Esophagus squamous epithelium (tissue), 4 donors: ENCODE measurements around the gene KRTDAP.

Experiments
- POLR2A ChIP-seq, 4 donors: fragments of 450-650 bp; IDR thresholded peaks; one replicate each; pipeline ENCODE4 v1.6.1; 2017; ENCODE audit warnings: antibody characterized with exemption in 4 of 4, mild to moderate bottlenecking in 4 of 4, moderate library complexity in 3 of 4
- TF ChIP-seq, protein P1 (sequence below), 6 experiments: fragments of 450-650 bp in 4 of 6; fragments of 200-600 bp in 2 of 6; sonication (generic) in 2 of 6; IDR thresholded peaks; one replicate each; pipeline ENCODE4 v1.5.1; 2016 to 2019; ENCODE audit warnings: antibody characterized with exemption in 6 of 6, mild to moderate bottlenecking in 4 of 6, moderate library complexity in 4 of 6

GRCh38 chr19:35498220-35498619, 8.0 kb upstream of the KRTDAP start:
- TF ChIP-seq, protein P1, sequence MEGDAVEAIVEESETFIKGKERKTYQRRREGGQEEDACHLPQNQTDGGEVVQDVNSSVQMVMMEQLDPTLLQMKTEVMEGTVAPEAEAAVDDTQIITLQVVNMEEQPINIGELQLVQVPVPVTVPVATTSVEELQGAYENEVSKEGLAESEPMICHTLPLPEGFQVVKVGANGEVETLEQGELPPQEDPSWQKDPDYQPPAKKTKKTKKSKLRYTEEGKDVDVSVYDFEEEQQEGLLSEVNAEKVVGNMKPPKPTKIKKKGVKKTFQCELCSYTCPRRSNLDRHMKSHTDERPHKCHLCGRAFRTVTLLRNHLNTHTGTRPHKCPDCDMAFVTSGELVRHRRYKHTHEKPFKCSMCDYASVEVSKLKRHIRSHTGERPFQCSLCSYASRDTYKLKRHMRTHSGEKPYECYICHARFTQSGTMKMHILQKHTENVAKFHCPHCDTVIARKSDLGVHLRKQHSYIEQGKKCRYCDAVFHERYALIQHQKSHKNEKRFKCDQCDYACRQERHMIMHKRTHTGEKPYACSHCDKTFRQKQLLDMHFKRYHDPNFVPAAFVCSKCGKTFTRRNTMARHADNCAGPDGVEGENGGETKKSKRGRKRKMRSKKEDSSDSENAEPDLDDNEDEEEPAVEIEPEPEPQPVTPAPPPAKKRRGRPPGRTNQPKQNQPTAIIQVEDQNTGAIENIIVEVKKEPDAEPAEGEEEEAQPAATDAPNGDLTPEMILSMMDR (IDR thresholded peaks at IDR 0.05), result no peak
- TF ChIP-seq POLR2A (IDR thresholded peaks at IDR 0.05), result no peak
